HG03460 (cell line): ENCODE results near the gene SLC2A4RG.

Source experiments
- ATAC-seq: cut with Tn5 transposase; IDR thresholded peaks from one replicate; pipeline ENCODE4 v1.9.1; 2021; ENCODE audit not compliant: unreplicated experiment

SLC2A4RG gene

DNA sequence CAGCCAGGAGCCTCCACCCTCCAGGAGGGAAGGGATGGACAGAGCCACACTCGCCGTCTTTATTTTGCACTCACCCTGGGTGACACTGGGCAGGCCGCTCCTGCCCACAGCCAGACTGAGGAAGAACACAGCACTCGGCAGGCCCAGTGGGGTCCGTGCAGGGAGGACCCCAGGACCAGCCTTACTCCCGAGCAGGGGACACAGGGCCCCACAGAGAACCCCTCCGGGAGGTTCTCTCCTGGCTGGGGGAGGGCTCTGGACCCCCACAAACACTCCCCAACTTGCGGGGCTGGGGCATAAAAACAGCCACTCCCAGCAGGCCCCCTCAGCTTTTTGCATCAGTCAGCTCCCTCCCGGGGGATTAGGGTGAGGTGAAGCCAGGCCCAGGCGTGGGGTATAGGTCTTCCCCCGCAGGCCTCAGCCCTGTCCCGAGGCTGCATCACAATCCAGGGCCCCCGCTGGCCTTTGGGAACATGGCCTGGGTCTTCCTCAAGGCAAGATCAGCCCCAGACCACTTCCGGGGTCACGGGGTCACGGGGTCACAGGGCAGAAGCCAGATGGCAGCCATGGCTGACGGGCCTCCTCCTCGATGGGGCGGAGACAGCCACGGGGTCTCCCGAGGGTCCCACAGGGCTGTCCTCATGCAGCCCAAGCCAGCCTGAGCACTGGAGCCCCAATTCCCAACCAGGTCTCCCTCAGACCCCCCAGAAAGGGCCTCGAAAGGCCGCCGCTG, 39.9 kb upstream of the SLC2A4RG start:
- no peak for ATAC-seq

DNA sequence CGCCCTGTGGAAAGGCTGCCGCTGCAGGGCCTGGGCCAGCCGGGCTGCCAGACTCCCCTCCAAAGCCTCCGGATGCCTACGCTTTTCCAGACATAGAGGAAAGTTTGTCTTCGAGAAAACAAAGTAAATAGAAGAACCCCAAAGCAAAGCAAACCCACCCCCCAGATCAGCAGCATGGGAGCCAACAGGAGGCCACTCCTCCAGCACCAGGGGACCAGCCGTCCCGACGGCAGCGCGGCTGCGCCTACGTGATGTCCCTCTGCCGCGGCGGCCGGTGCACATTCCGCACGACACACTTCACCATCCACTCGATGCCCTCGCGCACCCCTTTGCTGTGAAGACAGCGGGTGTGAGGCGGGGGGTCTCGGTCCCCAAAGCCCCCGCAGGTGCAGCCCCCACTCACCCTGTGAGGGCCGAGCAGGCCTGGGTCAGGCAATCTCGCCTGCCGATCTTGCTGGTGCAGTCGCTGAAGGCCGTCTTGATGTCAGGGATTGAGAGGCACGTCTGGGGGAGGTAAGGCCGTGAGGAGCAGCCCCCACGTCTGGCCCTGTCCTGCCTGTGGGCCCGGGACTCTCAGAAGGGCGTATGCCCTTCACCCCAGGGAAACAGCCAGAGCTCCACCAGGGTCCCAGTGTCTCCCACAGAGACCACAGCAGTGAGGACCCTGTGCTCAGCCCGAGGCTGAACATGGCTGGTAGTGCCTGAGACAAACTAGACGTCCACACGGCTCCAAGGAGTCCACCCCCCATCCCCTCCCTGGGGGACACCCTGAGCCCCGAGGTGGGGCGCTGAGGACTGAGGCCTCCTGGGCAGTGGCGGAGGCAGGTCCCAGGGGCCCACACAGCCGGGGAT, 39.2 kb upstream of the SLC2A4RG start:
- no peak for ATAC-seq

DNA sequence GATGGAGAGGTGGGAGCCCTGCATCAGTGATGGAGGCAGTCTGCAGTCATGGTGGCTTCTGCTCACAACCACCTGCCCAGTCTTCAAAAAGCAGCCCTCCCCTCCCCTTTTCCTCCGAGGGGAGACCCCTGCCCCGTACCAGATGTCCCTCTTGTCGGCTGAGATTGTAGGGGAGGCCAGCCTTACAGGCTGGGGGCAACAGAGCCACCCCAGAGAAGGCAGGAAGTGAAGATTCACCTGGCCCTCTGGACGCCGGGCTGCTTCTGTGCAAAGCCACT, 38.6 kb upstream of the SLC2A4RG start:
- no peak for ATAC-seq

DNA sequence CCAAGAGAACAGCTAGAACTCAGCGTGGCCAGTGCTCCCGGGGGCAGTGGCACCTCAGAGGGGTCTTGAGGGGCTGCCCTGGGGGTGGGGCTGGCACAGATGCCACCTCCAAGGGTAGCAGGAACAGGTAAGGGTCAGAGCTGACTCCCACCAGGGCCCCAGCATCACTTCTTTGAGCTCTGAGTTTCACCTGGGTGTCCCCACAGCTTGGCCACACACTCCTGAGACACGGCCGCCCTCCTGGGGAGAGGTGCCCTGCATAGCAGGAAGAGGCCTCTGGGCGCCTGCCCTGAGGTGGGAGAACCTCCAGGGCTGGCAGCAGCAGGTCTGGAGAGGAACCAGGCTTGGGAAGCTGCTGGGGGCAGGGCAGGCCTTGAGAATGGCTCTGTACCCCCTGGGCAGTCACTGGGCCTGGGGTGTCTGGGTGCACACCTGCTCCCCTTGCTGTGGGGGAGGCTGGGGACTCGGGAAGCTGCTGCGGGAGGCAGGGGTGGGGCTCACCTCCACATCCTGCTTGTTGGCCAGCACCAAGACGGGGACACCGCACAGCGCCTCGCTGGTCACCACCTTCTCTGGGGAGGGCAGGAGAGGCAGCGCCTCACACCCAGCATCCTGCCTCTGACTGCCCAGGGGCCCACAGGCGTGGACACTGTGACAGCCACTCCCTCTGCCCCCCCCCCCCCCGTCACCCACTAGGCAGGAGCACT, 38.1 kb upstream of the SLC2A4RG start:
- no peak for ATAC-seq

DNA sequence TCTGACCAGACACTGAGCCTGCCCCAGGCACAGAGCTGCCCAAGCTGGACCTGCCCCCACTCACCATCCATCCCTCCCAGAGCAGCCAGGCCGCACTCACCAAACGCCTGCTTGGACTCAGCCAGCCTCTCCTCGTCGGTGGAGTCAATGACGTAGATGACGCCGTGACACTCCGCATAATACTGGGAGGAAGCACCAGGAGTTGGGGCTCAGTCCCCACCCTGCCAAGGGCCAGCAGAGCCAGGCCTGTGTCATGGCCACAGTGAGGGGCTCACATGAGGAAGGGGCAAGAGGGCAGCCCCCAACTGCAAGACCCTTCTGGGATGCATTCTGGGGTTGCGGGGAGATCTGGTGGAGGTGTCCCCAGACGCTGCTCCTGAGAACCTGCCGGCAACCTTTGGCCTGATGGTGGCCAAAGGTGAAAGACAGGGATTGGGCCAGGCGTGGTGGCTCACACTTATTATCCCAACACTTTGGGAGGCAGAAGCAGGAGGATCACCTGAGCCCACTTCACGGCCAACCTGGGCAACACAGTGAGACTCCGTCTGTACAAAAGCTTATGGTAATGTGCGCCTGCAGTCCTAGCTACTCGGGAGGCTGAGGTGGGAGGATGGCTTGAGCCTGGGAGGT, 37.4 kb upstream of the SLC2A4RG start:
- no peak for ATAC-seq

DNA sequence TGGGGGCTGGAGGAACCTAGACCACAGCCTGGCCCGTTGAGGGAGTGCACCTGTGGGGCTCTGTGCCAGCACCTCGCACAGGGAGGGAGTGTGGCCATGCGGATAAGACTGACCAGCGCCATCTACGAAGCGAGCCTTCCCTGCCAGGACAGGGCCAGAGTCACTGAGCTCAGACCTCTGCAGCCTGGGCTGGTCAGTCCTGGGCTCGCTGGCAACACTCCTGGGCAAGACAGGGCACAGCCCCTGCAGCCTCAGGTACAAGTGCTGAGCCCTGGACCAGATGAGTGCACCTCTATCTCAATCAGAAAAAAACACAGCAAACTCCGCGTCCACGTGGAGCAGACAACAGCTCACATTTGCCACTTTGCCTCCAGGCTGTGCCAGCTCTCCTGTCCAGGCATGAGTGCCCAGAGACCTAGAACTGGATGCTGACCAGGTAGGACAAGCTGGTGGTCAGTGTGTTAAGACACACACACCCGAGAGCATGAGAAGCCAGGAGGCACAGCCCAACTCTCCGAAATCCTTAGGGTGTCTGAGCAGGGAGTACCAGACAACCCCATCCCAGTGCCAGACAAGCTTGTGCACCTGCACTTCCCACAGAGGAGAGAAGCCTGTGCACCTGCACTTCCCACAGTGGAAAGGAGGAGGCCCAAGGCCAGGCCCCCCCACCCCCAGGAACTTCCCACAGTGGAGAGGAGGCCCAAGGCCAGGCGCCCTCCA, 36.7 kb upstream of the SLC2A4RG start:
- ATAC-seq = no peak

DNA sequence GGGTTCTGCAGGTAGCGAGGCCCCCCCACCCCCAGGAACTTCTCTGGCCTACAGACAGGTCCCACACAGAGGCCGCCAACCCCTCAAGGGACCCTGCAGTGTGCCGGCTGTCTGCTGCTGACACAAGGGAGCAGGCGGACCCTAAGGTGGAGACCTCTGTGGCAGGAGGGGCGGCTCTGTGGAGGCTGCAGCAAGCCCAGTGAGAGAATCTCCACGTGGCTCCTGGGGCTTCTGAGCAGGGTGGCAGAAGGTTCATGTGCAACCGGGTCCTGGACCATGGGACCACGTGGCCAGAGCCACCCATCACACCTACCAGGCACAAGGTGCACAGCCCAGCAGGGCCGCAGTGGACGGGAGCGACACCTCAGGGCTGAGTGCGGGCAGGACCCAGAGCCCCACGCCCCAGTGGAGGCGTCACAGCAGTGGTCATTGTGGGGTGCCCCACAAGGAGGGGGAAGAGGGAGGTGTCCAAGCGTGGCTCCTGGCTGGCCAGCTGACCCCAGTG, 36.1 kb upstream of the SLC2A4RG start:
- no peak for ATAC-seq

DNA sequence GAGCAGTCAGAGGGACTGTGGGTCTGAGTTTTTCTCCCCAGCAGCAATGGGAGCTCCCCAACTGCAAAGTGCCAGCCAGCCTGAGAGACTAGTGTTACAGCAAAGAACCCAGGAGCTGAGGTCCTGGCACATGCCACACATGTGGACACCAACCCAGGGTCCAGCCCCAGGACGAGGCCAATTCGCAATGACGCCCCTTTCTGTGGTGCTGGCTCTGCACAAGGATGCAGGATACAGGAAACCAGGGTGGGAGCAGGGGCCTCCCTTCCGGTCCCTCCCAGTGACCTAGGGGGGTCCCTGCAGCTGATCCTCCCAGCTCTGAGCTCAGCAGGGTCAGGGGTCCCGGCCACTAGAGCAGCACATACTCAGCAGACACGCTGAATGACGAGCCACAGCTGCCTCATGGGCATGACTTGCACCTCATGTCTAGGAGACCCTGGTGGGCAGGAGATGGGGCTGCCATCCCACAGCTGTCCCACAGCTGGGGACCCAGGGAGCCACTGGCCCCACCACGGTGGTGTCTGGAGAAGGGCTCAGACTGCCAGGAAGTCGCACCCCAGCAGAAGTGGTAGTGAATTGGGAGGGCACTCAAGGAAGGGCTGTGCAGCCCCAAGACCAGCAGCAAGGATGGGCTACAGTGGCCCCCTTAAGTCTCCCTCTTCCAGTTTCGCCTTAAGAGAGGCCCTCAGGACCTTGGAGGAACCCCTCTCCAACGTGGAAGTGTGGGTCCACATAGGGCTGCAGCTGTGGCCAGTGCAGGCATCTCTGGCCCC, 35.4 kb upstream of the SLC2A4RG start:
- ATAC-seq = no peak

DNA sequence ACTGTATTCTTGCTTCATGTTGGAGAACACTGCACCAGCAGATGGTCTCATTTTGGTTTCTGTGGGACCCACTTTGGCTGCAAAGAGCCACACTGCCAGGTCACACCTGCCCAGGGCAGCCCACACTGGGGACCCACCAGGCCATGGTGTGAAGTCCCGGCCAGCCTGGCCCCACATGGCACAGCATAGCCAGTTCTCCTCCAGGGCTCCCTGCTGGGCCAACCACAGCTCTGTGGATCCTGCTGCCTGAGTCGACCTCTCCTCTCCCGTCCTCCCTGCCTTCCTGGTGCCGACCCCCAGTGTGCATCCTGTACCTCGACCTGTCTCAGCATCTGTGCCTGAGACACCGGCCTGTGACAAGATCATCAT, 34.8 kb upstream of the SLC2A4RG start:
- no peak for ATAC-seq

DNA sequence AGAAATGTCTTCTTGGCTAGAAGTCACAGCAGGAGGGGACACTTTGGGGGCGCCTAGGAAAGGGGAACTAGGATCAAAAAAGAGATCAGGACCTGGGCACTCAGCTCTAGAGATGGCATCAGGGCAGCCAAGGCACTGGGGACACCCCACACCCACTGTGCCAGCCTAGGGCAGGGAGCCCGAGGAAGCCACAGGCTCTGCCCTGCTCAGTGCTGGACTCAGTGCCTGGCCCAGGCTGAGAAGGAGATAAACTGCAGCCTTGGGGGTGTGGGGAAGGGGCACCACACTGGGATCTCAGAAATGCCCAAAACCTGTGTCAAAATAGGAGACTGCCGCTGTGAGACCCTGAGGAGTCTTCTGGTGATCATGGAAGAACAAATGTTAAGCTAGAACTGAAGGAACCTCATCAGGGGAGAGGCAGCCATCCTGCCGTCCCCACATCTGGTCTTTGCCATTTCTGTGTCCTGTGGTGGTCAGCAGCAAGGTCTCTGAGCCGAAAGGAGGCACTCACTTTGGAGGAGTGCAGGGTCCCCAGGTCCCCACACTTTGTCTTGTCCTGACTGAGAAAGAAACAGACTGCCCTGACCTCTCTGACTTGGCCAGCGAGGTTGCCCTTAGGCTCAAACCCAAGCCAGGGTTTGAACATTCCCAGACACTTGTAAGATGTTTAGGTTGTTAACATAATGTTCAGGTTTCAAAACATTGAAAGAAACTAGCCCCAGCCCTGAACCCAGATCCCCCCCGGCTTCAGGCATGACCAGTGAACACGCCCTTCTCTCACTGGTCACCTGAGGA, 34.1 kb upstream of the SLC2A4RG start:
- no peak for ATAC-seq

DNA sequence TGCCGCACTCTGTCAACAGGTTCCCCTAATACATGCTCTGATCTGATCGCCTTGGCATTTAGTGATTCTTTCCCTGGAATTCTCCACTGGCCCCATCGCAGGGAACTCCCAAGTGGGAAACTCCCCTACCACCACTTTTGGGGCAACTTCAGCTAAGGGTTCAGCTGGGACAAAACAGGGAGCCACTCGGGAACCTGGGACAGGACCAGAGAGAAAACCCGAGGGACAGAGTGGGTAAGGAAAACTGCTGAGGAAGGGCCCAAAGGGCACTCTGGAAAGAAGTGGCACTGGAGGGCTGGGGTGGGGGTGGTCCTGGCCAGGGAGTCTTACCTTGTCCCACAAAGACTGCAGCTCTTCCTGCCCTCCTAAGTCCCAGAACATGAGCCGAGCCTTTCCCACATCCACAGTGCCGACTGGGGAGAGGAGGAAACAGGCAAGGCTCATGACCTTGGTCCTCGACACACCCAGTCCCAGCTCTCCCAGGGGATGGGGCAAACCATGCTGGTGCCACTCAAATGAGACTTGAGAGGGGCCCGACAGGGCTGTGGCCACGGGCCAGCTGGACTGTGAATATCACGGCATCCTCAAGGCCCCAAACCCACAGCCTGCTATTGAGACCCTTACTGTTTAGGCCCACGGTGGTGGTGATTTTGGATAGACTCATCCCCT, 33.4 kb upstream of the SLC2A4RG start:
- no peak for ATAC-seq

DNA sequence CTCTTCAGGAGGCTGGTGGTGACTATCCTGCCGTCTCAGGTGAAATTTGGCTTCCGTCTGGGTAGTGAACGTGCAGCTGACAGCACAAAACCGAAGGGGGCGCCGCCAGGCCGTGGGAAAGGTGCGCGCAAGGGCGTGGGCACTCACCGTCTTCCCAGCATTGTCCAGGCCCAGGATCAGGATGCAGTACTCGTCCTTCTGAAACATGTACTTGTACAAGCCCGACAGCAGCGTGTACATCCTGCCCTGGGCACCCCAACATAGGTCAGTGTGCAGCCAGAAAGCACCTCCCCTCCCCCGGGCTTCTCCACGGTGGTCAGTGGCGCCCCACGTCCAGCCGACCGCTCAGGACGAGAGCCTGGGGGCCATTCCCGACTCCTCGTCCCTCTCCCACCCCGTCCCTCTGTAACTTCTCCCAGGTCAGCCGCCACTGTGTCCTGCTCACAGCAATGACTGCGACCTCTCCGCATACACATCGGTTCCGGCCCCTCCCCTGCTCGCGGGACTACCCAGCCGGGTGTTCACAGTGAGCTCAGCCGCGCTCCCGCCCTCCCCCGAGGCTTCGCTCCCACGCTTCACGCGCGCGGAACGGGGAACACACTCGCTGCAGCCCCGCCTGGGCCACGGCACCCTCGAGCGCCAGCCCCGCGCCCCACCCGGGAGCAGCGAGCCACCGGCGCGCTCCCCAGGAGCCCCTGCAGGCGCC, 32.6 kb upstream of the SLC2A4RG start:
- peak; percentile 34 for ATAC-seq

DNA sequence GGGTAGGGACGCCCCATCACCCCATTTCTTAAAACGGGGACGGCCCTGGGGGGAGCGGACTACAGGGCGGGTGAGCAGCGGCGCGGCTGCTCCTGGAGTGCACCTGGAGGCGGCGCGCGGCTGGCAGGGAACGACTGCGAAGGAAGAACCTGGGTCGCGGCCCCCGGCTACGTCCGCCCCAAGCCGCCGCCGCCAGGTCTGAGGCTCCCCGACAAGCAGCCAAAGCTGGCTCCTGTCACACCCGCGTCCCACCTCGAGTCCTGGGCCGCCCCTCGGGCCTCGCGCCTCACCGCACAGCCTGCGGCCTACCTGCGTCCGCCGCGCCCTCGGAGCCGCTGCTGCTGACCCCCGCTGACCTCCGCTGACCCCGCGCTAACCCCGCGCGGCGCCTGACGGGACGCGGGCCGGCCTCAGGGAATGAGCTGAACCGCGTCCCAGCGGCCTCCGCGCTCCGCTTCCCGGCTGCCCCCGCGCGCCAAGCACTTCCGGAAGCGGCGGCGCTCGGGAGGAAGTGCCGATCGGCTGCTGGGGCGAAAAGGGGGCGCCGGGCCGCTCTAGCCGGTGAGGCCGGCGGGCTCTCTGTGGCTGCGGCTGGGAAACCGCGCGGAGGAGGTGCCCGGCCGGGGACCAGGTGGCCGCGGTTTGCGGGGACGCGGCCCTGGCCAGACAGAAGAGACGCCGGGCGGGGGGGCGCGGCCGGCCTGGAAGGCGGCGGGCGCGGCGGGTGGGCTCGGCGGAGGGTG, 31.8 kb upstream of the SLC2A4RG start, which contains the start of the genes ARFRP1 and ZGPAT:
ARFRP1 (minus strand) TSS at position 419 of the 743 bp plus-strand sequence. CDS start 885 bp downstream, outside the sequence.
ZGPAT (plus strand) TSS at position 482 of the 743 bp plus-strand sequence. CDS start 542 bp downstream, outside the sequence.
- peak; percentile 69 for ATAC-seq

DNA sequence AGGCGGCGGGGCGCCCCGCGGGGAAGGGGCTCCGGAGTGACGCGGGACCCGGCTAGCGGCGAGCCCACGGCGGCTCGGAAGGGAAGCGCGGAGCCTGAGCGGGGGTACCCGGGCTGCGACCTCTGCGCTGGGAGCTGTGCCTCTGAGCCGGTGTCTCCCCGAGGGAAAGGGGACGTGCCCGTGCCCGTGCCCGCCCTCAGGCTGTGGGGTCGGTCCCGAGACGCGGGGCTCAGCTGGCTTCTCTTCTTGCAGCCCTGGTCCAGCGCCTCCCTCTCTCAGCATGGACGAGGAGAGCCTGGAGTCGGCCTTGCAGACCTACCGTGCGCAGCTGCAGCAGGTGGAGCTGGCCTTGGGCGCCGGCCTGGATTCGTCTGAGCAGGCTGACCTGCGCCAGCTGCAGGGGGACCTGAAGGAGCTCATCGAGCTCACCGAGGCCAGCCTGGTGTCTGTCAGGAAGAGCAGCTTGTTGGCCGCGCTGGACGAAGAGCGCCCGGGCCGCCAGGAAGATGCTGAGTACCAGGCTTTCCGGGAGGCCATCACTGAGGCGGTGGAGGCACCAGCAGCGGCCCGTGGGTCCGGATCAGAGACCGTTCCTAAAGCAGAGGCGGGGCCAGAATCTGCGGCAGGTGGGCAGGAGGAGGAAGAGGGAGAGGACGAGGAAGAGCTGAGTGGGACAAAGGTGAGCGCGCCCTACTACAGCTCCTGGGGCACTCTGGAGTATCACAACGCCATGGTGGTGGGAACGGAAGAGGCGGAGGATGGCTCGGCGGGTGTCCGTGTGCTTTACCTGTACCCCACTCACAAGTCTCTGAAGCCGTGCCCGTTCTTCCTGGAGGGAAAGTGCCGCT, 31.1 kb upstream of the SLC2A4RG start:
- ATAC-seq = peak; percentile 15

DNA sequence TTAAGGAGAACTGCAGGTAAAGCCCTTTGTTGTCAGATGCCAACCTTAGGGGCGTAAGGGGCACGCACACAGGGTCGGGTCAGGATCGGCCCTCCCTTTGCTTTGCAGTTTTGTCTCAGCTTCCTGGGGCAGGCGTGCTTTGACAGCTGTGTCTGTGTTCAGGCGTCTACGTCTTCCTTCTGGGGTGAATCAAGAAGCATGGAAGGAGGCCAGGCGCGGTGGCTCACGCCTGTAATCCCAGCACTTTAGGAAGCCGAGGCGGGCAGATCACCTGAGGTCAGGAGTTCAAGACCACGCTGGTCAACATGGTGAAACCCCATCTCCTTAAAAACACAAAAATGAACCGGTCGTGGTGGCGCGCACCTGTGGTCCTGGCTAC, 30.4 kb upstream of the SLC2A4RG start:
- ATAC-seq = no peak

DNA sequence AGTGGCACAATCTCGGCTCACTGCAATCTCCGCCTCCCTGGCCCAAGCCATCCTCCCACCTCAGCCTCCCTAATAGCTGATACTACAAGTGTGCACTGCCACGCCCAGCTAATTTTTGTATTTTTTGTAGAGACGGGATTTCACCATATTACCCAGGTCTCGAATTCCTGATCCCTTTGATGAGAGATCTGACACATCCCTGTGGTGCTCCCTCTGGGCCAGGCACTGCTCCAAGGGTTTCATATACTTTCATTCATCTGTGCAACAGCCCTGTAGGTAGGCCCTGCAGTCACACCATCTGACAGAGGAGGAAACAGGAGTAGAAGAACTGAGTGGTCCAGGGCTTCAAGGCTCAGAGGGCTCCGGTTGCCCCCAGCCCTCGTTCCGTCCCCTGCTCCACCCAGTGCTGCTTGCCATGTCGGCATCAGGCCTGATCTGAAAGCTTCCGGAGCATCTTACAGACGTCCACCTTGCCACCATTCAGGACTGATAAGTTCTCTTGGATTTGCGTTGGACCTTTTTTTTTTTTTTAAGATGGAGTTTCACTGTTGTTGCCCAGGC, 28.4 kb upstream of the SLC2A4RG start:
- ATAC-seq = no peak
